GM18498 (cell line): ENCODE data around the gene ST3GAL3.

Experiments
- ATAC-seq: cut with Tn5 transposase; IDR thresholded peaks from one replicate; pipeline ENCODE4 v1.9.1; 2021; ENCODE audit warnings: mild to moderate bottlenecking, moderate library complexity; ENCODE audit not compliant: unreplicated experiment

ST3GAL3 gene

GRCh38 chr1:43872280-43872679 lies 164.9 kb downstream of the ST3GAL3 start:
- ATAC-seq: no peak

GRCh38 chr1:43873851-43874250 lies 166.5 kb downstream of the ST3GAL3 start:
- ATAC-seq: no peak

GRCh38 chr1:43874716-43875115 lies 167.4 kb downstream of the ST3GAL3 start:
- ATAC-seq: no peak

GRCh38 chr1:43875331-43875730 lies 168.0 kb downstream of the ST3GAL3 start:
- no peak for ATAC-seq

- ATAC-seq: no peak
Measured at GRCh38 chr1:43877101-43877500, 169.8 kb downstream of the ST3GAL3 start.

GRCh38 chr1:43878440-43878839 lies 171.1 kb downstream of the ST3GAL3 start:
- no peak for ATAC-seq

GRCh38 chr1:43878854-43879253 lies 171.5 kb downstream of the ST3GAL3 start:
- ATAC-seq: no peak

GRCh38 chr1:43879414-43879813 lies 172.1 kb downstream of the ST3GAL3 start:
- no peak for ATAC-seq

GRCh38 chr1:43879996-43880395 lies 172.7 kb downstream of the ST3GAL3 start:
- no peak for ATAC-seq

- no peak for ATAC-seq
Measured at GRCh38 chr1:43880604-43881003, 173.3 kb downstream of the ST3GAL3 start.

- ATAC-seq: no peak
Measured at GRCh38 chr1:43881415-43881814, 174.1 kb downstream of the ST3GAL3 start.

- ATAC-seq: no peak
Measured at GRCh38 chr1:43882763-43883162, 175.4 kb downstream of the ST3GAL3 start.

- ATAC-seq: no peak
Measured at GRCh38 chr1:43883321-43883720, 176.0 kb downstream of the ST3GAL3 start.

- ATAC-seq: no peak
Measured at GRCh38 chr1:43885279-43885801, 178.0 kb downstream of the ST3GAL3 start.

- no peak for ATAC-seq
Measured at GRCh38 chr1:43887748-43888147, 180.4 kb downstream of the ST3GAL3 start.

- ATAC-seq: no peak
Measured at GRCh38 chr1:43890815-43891214, 183.5 kb downstream of the ST3GAL3 start.

- no peak for ATAC-seq
Measured at GRCh38 chr1:43893006-43893405, 185.7 kb downstream of the ST3GAL3 start.

GRCh38 chr1:43898981-43899380 lies 191.6 kb downstream of the ST3GAL3 start:
- ATAC-seq: no peak

GRCh38 chr1:43900386-43900785 lies 193.1 kb downstream of the ST3GAL3 start:
- ATAC-seq: no peak

GRCh38 chr1:43901196-43901961 lies 194.0 kb downstream of the ST3GAL3 start:
- ATAC-seq: no peak

- ATAC-seq: no peak
Measured at GRCh38 chr1:43902058-43902831, 194.9 kb downstream of the ST3GAL3 start.
